OCI-LY1 (cell line): ENCODE data around the gene EBF3.

Experiments used
- CTCF ChIP-seq: fragments of 200-600 bp; sonication (generic), shearing (Covaris generic); IDR thresholded peaks from 2 replicates; pipeline ENCODE4 v1.5.1; 2017; ENCODE audit warnings: mild to moderate bottlenecking, antibody characterized with exemption, low read length, moderate library complexity, mixed read lengths
- EZH2 ChIP-seq: fragments of 200-600 bp; sonication (generic), shearing (Covaris generic); IDR thresholded peaks from 2 replicates; pipeline ENCODE4 v1.8.0; 2017; ENCODE audit warnings: borderline replicate concordance, mixed run types, mild to moderate bottlenecking, antibody characterized with exemption, low read length, moderate library complexity, mixed read lengths

GRCh38 chr10:129879655-129880054 is 84.4 kb downstream of the EBF3 start:
- TF ChIP-seq CTCF (no peak), EZH2 (no peak)
